ENCODE results near the gene RGS7. TPM values are rescaled to one million over a fixed set of nuclear protein-coding genes. Genes with fewer than 3 reads are reported as not detected.

Gene RGS7
- total RNA-seq, 4 donors from 2014 or later, result 0.27 TPM; not detected in 3

DNA sequence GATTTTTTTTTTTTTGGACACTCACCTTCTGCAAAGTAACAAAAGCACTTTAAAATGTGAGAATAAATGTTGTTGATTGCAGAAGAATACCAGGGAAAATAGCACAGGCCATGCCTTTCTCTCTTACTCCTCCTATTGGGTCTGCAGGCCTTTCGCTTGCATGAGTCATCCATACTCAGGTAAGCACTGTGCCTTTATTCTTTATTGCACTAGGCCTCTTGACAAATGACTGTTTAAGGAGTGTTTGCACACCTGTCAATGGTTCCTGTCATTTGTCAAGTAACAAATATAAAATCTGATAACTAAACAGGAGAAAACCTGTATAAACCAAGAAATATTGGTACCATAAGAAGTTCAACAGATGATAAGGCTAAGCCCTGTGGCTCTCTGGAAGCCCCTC is 106.5 kb downstream of the RGS7 start:
- H3K27ac ChIP-seq, result no peak overlapping the region
- no peaks in the 10 kb centered on the region for H3K4me1 ChIP-seq
- no peak for TF ChIP-seq POLR2AphosphoS5 (IDR thresholded peaks at IDR 0.05)
- TF ChIP-seq POLR2A (IDR thresholded peaks at IDR 0.05), result no peak
- TF ChIP-seq EP300 (IDR thresholded peaks at IDR 0.05), result no peak
- no peak for TF ChIP-seq CTCF (IDR thresholded peaks at IDR 0.05)
- peaks cover 0 to 4% (median 0%) of the 10 kb centered on the region in 3 donors for H3K9me3 ChIP-seq
- WGBS, 2 donors (ENCODE audit: low coverage in 1 of 2), result 80 to 100% methylated on average over 1 of the region's 1 CpG
- no peaks in the 10 kb centered on the region for H3K27me3 ChIP-seq
- ATAC-seq, result no peak
- no peak overlapping the region for H3K4me3 ChIP-seq
- no peaks in the 10 kb centered on the region for H3K36me3 ChIP-seq

- TF ChIP-seq POLR2A (IDR thresholded peaks at IDR 0.05), result no peak
- TF ChIP-seq CTCF (IDR thresholded peaks at IDR 0.05), result no peak
- no peak for TF ChIP-seq EP300 (IDR thresholded peaks at IDR 0.05)
- no peak for TF ChIP-seq POLR2AphosphoS5 (IDR thresholded peaks at IDR 0.05)
- H3K4me3 ChIP-seq, result no peak overlapping the region
- H3K27me3 ChIP-seq, result no peaks in the 10 kb centered on the region
- no peak overlapping the region for H3K27ac ChIP-seq
- no peak for ATAC-seq
- H3K4me1 ChIP-seq, result no peaks in the 10 kb centered on the region
- 46 to 57% methylated on average over 5 of the region's 5 CpGs for WGBS, 2 donors (ENCODE audit: low coverage in 1 of 2)
- no peaks in the 10 kb centered on the region for H3K9me3 ChIP-seq
- no peaks in the 10 kb centered on the region for H3K36me3 ChIP-seq
Observed at GRCh38 chr1:241240069-241240468, 116.9 kb downstream of the RGS7 start.

GRCh38 chr1:241237873-241238272 is 119.1 kb downstream of the RGS7 start:
- TF ChIP-seq POLR2A (IDR thresholded peaks at IDR 0.05) (no peak), EP300 (IDR thresholded peaks at IDR 0.05) (no peak), POLR2AphosphoS5 (IDR thresholded peaks at IDR 0.05) (no peak)
- no peaks in the 10 kb centered on the region for H3K4me1 ChIP-seq
- WGBS, 2 donors (ENCODE audit: low coverage in 1 of 2), result 36 to 82% methylated on average over 3 to 8 of the region's 8 CpGs
- no peaks in the 10 kb centered on the region for H3K27me3 ChIP-seq
- H3K4me3 ChIP-seq, result no peak overlapping the region
- ATAC-seq, result no peak
- no peaks in the 10 kb centered on the region for H3K36me3 ChIP-seq
- H3K9me3 ChIP-seq, result no peaks in the 10 kb centered on the region
- H3K27ac ChIP-seq, result no peak overlapping the region

DNA sequence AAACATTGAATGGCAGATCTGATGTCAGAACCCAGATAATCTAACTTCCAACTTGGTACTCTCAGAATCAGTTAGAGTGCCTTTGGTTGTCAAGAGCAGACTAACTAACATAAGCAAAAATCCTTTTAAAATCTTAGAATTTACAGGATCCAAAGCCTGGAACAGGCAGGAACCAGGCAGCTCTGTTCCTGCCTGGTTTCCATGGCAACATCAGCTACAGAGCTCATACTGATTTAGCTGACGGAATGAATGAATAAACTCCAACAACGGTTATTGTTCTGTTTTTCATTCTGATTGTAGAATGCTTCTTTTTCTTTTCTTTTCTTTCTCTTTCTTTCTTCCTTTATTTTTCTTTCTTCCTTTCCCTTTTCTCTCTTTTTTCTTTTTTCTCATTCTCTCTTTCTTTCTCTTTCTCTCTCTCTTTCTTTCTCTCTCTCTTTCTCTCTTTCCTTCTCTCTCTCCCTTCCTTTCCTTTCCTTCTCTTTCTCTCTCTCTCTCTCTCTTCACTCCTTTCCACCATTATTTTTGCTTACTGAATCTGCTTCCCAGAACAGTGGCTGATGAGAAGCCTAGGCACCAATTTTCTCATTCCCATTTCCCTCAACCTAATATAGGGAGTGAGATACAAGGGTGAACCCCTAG is 121.6 kb downstream of the RGS7 start:
- Histone ChIP-seq H3K36me3 (no peaks in the 10 kb centered on the region), H3K27me3 (no peaks in the 10 kb centered on the region), H3K4me3 (no peak overlapping the region), H3K4me1 (no peaks in the 10 kb centered on the region), H3K9me3 (no peaks in the 10 kb centered on the region), H3K27ac (no peak overlapping the region)
- TF ChIP-seq POLR2AphosphoS5 (IDR thresholded peaks at IDR 0.05), result no peak
- no peak for TF ChIP-seq CTCF (IDR thresholded peaks at IDR 0.05)
- no peak for TF ChIP-seq EP300 (IDR thresholded peaks at IDR 0.05)
- TF ChIP-seq POLR2A (IDR thresholded peaks at IDR 0.05), result no peak
- 6 to 15% methylated on average over 2 of the region's 2 CpGs for WGBS, 2 donors (ENCODE audit: low coverage in 1 of 2)
- ATAC-seq, result no peak

GRCh38 chr1:241229711-241230110 is 127.3 kb downstream of the RGS7 start:
- H3K4me1 ChIP-seq, result no peaks in the 10 kb centered on the region
- TF ChIP-seq POLR2A (IDR thresholded peaks at IDR 0.05) (no peak), POLR2AphosphoS5 (IDR thresholded peaks at IDR 0.05) (no peak), CTCF (IDR thresholded peaks at IDR 0.05) (no peak), EP300 (IDR thresholded peaks at IDR 0.05) (no peak)
- H3K36me3 ChIP-seq, result no peaks in the 10 kb centered on the region
- 48 to 73% methylated on average over 5 of the region's 5 CpGs for WGBS, 2 donors (ENCODE audit: low coverage in 1 of 2)
- ATAC-seq, result no peak
- H3K27me3 ChIP-seq, result no peaks in the 10 kb centered on the region
- H3K4me3 ChIP-seq, result no peak overlapping the region
- H3K9me3 ChIP-seq, result no peaks in the 10 kb centered on the region
- no peak overlapping the region for H3K27ac ChIP-seq

Measured in gastroesophageal sphincter (tissue), 4 donors.